HG02678 (cell line): ENCODE results near the gene COL6A1.

Source experiments
- ATAC-seq: cut with Tn5 transposase; IDR thresholded peaks from one replicate; pipeline ENCODE4 v1.9.1; 2021; ENCODE audit warnings: mild to moderate bottlenecking, moderate library complexity; ENCODE audit not compliant: unreplicated experiment

COL6A1 gene

DNA sequence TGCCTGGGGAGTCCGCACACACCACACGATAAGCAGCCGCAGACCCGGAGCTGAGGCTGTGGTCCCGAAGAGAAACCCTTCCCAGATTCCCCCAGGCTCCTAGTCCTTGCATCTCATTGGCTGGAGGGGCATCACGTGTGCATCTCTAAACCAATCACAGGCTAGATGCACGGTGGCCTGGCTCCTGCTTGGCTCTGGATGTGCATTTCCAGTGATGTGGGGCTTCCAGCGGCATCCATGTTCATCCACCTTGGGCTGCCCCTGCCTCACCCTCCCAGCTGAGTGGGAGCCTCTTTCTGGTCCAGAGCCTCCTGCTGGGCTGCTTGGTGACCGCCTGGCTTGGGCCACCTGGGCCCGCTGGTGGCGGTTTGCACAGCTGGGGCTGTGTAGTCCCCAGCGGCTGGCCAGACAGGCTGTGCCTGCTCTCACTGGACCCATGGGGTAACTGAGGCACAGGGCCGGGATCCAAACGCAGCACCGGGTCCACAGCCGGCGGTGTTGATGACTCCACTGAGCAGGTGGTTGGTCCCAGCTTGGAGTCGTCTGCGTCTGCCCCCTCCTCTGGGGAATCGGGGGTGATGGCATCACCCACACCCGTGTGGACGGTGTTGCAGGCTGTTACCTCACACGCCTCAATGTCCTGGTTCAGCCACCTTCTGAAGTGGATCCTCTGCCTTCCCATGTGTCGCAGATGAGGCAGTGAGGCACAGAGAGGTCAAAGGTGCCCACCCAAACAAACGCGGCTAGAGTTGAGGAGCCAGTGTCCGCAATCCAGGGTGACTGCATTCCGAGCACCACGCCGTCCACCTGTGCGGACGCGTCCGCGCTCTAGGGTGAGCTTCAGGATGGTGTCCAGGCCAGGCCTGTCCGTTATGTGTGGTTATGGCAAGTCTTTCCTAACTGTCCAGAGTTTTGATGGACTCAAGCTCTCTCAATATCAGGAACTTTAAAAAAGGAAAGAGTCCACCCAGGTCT is 41.3 kb downstream of the COL6A1 start:
- no peak for ATAC-seq

DNA sequence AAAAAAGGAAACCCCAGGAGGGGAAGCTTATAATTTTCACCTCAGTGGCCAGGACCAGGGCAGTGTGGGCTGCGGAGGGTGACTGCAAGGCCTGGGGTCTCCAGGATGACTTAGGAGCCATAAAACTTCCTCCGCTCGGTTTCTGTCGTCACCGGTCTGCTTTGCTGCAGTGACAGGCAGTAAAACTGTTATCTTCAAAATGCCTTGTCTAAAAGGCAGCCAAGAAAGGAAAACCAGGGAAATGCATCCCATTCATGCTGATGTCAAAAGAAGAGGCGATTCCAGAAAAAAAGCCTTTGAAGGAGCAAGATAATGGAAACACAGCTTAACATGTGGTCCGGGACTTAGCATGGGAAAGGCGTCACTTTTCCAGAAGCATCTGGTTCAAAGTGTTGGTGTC is 42.0 kb downstream of the COL6A1 start:
- ATAC-seq: no peak

DNA sequence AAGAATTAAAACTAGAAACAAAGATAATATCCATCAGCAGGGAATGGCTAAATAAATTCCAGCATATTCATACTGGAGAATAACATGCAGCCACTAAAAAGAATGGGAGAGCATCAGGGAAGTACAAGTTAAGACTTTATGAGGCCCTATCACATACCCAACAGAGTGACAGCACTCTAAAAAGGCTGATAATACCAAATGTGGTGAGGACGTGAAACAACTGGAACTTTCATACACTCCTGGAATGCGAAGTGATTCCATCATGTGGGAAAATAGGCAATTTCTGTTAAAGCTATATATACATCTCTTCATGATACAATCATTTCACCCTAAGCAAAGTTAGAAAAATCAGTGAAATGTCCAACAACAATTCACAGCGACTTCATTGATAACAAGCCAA is 42.6 kb downstream of the COL6A1 start:
- no peak for ATAC-seq

DNA sequence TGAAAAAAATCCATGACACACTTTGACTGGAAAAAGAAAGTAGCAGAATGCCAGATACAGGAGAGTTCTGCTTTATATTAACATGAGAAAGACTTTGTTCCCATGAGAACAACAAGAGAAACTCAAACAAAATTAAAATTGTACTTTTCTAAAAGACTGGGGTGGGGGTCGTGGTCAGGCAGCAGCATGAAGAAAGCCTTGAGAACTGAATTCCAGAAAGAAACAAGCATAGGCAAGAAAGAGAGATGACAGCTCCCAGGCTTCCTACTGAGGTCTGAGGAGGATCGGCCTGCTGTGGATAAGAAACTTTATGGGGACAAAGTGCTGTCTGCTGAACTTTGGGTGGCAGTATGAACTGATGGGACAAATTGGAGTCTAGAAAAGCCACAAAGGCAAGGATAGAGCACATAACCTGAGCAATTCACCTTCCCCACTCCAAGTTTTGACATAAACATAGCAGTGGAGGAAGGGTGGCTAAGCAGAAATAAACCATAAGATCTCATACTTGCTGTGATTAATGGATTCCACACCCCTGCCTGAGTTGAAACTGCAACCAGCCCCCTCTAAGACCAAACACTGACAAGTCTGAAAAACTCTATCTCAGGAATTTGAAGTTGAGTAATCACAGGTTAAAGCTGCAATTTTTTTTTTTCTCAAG is 43.7 kb downstream of the COL6A1 start:
- no peak for ATAC-seq

DNA sequence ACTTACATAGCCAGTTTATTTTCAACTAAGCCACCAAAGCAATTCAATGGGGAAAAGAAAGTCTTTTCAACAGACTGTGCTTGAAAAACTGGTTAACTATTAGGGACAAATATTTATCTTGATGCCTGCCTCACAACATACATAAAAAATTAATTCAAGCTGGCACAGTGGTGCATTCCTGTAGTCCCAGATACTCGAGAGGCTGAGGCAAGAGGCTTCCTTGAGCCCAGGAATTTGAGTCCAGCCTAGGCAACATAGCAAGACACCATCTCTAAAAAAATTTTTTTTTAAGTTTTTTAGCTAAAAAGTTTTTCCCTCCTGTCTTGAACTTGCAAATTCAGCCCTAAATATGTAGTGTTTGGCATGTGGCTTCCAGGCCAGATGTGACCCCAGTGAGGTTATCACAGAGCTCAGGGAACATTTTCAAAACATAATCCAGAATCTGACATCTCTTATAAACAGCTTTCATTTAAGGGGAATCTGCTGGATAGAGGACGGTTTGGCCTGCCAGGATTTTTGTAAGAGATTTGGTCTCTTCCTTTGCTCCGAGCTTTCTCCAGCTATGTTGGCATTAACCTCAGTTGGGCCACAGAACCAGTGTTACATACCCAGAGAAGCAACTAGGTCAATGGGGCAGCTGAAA is 46.4 kb downstream of the COL6A1 start:
- no peak for ATAC-seq

DNA sequence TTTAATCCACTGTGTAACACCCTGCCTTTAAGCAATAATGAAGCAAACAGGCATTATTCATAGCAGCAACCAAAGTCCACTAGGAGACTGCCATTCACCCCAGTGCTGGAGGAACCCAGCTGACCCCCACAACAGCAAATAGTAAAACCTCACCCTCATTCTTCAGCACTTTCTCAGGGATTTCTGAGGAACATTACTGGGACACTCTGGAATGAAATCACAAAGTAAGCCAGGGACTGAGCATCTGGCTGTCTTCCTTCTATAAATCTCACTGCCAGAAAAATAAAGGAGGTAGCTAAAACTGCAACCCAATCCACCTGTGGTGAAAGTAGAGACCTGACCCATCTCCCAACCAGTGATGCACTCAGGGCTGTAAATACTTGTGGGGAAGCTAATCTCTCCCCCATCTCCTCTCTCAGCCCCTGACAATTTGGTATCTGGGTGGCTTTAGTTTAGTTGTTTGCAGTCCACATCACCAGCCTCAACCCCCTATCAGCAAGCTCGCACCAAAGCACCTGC is 47.1 kb downstream of the COL6A1 start:
- no peak for ATAC-seq

DNA sequence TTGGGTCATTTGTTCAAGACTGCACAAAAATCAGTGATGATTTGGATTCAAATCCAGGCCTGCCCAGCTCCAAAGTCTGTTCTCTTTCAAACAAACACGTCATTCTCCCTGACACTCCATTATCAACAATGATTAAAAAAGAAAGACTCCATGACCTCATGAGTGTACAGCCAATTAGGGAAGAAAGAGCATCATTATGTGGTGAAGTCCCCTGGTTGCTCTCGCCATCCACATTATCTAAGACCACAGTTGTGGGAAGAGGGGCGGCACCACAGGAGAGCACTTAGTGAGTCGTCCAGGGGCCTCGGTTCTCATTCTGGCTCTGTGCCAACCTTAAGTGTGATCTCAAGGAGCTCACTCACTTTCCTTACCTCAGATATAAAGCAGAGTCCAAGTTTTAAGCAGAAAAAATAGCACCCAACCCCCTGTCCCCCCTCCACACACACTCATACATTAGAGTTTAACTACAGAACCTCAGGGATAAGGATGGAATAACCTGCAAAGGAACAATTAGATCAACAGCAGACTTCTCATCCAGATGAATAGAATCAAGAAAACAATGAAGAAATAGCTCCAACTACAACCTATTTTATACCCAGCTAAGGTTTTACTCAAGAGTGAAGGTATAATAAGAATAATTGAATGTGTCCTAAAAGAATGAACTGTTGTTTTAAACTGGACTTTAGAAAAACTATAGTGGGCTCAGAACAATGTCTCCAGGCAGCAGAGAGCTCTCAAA is 47.8 kb downstream of the COL6A1 start:
- ATAC-seq: no peak

DNA sequence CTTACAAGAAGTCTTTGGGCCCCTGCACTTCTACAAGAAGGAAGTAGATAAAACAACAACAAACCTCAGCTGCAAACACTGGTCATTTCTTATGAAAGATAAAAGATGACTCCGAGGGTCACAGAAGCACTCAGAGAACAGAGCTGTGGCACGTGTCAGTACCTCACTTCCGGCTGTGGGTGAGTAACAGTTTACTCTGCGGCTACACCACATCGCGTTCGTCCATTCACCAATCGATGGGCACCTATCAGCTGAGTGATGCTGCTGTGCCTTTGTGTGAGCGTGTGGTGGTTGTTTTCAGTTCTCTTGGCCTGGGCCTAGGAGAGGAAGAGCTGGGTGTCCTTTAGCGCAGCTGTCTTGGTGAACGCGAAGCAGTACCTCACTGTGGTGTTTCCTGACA is 49.9 kb downstream of the COL6A1 start:
- ATAC-seq: no peak

DNA sequence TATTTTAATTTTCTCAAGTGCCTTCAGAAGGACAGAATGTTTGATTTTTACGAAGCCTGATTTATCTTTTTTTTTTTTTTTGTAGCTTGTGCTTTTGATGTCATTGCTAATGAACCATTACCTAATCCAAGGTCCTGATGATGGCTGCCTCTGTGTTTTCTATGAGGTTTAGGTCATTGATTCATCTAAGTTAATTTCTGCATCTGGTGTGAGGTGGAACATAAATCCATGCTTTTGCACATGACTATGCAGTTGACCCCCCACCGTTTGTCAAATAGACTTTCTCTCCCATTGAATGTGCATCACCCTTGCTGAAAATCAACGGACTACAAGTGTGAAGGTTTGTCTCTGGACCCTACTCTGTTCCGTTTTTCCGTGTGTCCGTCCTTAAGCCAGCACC is 50.5 kb downstream of the COL6A1 start:
- ATAC-seq: no peak

DNA sequence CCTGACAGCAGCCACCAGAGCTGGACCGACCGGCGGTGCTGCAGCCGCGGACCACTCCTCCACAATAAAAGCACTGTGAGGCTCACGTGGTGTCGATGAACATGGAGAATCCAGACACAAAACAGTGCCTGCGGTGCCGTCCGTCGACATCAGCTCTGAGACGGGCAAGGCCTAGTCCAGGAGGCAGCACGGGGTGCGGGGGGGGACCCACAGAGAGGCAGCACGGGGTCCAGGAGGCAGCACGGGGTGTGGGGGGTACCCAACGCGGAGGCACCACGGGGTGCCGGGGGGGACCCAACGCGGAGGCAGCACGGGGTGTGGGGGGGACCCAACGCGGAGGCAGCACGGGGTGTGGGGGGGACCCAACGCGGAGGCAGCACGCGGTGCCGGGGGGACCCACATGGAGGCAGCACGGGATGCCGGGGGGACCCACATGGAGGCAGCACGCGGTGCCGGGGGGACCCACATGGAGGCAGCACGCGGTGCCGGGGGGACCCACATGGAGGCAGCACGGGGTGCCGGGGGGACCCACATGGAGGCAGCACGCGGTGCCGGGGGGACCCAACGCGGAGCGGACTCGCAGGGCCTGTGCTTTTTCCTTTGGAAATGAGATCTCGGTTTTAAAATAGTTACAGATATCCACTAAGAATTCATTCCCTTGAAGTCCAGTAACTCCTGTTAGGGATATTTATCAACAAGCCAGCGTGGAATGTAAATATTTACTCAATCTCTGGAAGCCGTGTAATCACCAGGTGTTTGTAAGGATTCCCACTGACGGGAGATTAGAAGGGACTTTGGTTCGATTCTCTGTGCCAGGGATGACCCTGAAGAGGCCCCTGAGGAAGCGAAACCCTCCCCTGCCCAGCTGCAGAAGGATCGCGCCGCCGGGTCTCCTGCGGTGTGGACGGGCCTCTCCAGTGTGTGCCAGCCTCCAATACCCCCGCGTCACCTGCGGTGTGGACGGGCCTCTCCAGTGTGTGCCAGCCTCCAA is 52.1 kb downstream of the COL6A1 start:
- no peak for ATAC-seq

DNA sequence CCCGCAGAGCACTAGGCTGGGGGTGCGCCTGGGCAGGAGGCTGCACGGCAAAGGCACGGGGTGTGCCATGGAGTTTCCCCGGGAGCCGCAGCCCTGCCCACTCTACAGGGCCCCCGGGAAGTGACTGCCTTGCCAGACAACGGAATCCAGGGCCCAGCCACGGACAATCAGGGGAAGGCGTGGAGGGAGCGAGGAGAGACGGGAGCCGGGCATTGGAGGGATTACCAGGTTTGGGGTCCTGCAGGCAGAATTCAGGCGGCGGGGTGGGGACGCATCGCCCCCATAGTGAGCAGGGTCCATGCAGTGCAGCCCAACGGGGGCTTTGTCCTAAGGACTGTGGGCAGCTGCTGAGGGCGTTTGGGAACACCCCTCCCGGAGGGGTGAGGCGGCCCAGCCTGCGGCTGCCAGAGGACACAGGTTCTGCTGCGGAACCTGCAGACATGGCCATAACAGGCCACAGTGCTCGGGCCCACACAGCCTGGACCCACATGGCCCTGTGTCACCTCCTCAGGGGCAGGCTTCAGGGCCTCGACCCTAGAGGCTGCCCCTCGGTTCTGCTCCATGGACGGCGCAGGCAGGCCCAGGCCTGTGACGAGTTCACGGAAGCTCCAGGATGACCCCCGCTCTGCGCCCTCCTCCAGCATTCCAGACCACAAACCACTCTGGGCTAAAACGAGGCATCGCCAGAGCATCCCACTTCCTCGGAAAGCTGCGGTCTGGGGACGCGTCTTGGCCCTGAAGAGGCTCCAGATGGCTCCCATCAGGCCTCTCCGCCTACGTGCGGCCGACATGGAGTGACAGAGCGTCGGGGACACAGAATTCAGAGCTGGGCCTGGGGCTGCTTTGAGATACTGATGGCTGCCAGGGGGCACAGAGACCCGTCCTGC is 54.5 kb downstream of the COL6A1 start:
- ATAC-seq: no peak

DNA sequence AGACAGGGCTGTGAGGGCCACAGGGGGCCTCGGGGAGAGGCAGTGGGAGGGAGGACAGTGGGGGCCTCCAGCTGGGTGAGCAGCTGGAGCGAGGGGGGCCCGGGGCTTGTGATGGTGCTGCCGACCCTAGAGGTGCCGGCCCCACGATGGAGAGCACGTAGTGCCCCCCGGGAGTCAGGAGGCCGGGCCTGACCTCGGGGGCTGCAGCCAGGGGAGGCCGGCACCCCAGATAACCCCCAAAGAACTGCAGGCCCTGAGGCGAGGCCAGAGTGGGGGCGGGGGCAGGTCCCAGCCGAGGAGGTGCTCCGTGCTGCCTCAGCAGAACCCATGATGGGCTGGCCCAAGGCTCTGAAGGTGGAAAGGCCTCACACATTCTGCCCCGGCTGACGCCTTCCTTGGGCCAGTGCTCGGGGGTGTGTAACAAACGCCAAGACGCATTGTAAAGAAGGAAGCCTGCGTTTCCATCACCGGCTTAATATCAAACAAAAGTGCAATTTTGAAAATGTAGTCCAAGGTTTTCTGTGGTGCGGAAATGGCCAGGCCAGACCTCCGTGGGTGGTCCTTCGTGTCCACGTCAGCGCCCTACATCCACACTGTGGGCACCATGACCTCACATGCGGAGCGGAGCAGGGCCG is 55.2 kb downstream of the COL6A1 start:
- ATAC-seq: no peak

DNA sequence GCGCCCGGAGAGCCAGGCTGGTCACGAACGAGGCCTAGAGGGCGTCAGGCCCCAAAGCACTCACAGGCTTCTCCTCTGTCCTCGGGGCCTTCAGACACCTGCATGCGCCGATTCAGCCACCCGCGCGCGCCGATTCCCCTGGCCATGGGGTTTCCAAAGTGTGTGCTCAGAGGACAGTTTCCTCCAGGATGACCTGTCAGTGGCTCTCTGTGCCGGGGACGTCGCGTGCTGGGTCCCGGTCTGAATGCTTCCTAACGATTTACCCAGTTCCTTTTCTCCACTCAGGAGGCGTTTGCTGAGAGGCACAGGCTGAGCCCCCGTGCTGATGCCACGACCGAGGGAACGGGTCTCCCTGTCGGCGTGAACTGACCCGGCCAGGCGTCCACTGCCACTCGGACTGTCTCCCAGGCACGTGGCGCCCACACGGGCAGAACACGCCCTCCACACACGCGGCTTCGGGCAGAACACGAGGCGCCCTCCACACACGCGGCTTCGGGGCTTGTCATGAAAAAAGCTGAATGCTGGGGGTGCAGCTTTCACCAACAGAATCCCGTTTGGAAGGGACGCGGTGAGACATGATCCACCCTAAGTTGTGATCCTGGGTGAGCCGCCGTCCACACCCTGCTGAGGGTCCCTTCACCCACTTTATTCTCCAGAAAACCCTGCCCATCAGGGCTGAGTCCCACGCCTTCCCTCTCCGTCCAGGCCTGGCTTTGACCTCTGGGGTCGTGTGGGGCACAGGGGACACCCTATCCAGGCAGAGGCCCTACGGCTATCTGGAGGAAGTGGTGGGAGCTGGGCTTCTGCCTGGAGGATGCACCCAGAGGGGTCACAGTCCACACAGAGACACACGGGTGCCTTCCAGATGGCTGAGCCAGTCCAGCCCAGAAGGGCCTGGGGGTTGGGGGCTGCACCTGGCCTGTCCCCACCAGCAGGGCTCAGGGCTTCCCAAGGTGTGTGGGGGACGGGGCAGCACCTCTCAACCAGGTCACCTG is 56.1 kb downstream of the COL6A1 start:
- no peak for ATAC-seq

DNA sequence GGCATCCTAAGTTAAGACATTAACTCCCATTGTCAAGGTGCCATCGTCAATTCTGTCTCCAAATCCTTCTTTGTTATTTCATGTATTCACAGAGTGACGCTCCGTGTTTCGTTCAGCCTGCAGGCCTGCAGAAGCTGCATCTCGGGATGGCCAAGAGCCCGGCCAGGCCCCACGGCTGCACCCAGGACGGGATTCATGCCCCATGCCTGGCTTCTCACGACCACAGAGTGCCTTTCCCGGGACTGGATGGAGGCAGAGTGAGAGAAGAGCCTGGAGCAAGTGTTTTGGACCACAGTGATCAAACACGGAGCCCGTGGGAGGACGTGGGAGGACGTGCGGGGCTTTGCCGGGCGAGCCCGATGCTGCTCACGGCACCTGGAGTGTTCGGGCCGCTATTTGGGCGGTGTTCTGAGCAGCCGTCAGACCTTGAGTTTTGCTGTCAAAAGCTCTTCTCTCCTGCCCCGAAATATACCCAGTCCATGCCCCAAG is 56.8 kb downstream of the COL6A1 start:
- ATAC-seq: no peak

DNA sequence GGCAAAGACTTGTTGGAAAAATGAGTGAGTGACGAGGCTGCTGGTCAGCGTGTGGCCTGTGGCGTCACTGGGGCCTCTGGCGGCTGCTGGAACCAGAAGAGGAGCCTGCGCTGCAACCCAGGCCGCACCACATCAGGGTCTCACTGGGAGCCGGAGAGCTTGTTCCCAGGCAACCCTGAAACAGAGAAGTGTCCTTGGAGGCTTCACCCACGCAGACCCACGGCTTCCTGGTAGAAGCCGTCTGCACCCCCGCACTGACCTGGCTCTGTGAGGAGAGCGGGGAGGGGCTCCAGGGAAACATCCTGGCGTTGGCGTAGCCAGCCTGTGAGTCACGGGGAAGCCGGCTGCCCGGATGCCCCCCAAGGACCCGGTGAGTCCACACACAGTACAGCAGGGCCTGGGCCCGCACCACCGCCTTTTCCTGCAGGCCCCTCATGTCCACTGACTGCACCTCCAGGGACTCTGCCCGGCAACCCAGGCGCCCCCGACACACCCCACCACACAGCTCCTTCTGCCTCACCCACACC is 57.4 kb downstream of the COL6A1 start:
- ATAC-seq: no peak

DNA sequence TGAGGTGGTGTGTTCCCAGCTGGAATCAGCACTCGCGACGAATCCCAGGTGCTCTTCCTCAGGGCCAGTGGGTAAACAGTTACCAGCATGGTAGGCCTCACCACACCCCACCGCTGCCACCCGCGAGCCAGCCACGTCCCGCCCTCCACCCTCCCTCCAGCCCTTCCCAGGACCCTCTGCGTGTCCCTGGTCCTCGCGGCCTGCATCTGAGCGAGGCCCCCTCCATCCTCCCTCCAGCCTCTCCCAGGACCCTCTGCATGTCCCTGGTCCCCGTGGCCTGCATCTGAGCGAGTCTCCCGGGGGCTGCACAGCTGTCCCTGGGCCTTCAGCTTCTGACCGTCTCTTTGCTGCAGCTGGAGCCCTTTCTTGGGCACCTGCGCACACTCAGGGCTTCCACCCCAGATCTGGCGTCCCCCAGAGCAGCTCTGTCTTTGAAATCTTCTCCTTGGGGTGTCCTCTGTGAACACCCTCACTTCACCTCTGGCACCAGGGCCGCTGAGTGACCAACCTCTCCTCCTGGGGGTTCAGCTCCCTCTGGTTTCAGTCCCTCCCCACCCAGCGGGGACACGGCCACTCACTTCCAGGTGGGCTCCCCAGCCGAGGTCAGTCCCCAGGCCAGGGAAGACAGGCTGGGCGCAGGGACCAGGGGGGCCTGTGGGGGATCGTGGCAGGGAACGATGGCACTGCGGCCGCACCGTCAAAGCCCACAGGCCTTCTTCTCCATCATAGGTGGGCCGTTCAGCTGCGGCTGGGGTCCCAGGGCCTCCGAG is 58.5 kb downstream of the COL6A1 start:
- ATAC-seq: no peak
